Activated CD4-positive, alpha-beta T cell treated with anti-CD3 and anti-CD28 coated beads for 36 hours (primary cell): ENCODE measurements around the gene DSCAML1. TPM values are rescaled to one million over a fixed set of nuclear protein-coding genes. Genes with fewer than 3 reads are reported as not detected.
A peak's percentile ranks its signal among the peaks of the same experiment; 100 is the strongest.

Experiments used
- ATAC-seq: fragments of 200-7000 bp; cut with Tn5 transposase; one replicate; pipeline ENCODE4 v1.10.0; 2021; ENCODE audit warnings: mild to moderate bottlenecking, moderate library complexity
- CTCF ChIA-PET: fragments of 350-600 bp; sonication (Branson Sonifier 250); formaldehyde crosslinking; loops from one replicate; lab custom pipeline; 2021; ENCODE audit warnings: antibody characterized with exemption; lab: Charles Lee
- POLR2A ChIA-PET: fragments of 350-600 bp; sonication (Branson Sonifier 250); formaldehyde crosslinking; loops from one replicate; lab custom pipeline; 2021; ENCODE audit warnings: antibody characterized with exemption, inconsistent platforms; lab: Charles Lee
- DNase-seq: peaks from one replicate; pipeline ENCODE4 v3.0.0-alpha.2; 2020
- H3K27ac Mint-ChIP-seq: one replicate; pipeline ENCODE4 v1.8.0; 2021; ENCODE audit warnings: mixed read lengths
- H3K27me3 Mint-ChIP-seq: one replicate; pipeline ENCODE4 v1.8.0; 2021; ENCODE audit warnings: mixed read lengths
- H3K36me3 Mint-ChIP-seq: one replicate; pipeline ENCODE4 v1.8.0; 2021; ENCODE audit warnings: low read depth, mixed read lengths
- H3K4me1 Mint-ChIP-seq: one replicate; pipeline ENCODE4 v1.8.0; 2021; ENCODE audit warnings: mixed read lengths
- H3K4me3 Mint-ChIP-seq: one replicate; pipeline ENCODE4 v1.8.0; 2021; ENCODE audit warnings: mild to moderate bottlenecking, moderate library complexity, mixed read lengths
- H3K9me3 Mint-ChIP-seq: one replicate; pipeline ENCODE4 v1.8.0; 2021; ENCODE audit warnings: low read depth, mixed read lengths
- intact Hi-C, 2 experiments: fragments of 100-400 bp; cut with DNase I in 1 of 2; cut with micrococcal nuclease in 1 of 2; formaldehyde crosslinking; loops; one replicate each; pipeline versions ENCODE4 v1.14.2 to v1.15.1; 2022 to 2024; cut with DNase I, micrococcal nuclease
- total RNA-seq, 2 experiments: library from RNA; stranded (reverse); gene quantifications; one replicate each; pipeline ENCODE4 v1.2.3, GENCODE V29; 2021

DSCAML1 gene
- total RNA-seq = under 1 TPM; 0.05 to 0.67 TPM

GRCh38 chr11:117796872-117797529 is at the start of gene DSCAML1:
TSS of gene DSCAML1 (minus strand) at chr11:117797216. CDS start at chr11:117797079, 137 bp downstream.
- Mint-ChIP-seq H3K4me3 (peak within 1 kb of the TSS; percentile 26), H3K4me1 (peaks cover 17% of the 10 kb centered on the region), H3K27me3 (peaks cover 44% of the 10 kb centered on the region), H3K9me3 (no peaks in the 10 kb centered on the region), H3K27ac (no peak within 1 kb of the TSS), H3K36me3 (no peaks in the 10 kb centered on the region)
- ATAC-seq (peak; percentile 86), DNase-seq (peak; percentile 66)
- ChIA-PET CTCF (interaction anchor here (1.1 to 2.6 kb wide), 2 partner anchors 11 to 20 kb away, joined by 3 to 11 read pairs; no protein-coding TSS in a partner anchor), POLR2A (no interaction called here)
- intact Hi-C loops = no loop called here

DNA sequence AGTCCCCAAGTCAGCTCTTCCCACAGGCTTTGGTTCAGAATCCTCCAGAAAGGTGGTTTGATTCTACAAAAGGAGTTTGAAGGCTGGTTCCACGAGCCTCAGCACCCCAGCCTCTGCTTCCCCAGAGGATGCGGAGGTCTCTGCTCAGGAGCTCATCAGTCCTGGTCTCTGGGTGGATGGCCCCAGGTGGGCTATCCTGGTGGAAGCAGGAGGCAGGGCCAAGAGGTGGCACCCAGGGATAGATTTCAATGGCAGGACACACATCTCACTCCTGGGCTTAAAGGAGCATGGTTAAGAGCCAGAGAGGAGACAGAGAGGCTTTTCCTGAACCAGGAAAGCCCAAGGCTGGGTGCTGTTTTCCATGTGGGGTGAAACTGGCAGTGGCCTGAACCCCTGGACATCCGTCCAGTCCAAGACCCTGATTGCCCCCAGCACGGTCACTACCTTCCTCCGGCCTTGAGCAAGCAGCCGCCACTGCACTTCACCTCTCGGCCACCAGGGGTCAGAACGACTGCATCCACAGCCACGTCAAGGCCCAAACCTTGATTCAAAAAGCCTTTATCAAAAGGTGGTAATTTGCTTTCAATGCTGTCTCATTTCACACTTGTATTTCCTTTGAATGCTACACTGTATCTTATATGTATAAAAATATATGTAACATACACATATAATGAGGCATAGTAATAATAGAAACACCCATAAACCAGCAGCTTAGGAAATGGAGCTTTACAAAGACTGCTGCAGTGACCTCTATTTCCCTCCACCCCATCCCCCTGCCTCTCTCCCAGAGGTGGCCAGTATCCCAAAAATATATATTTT is 46.9 kb upstream of the DSCAML1 start:
- CTCF ChIA-PET = interaction anchor here (0.5 to 5.8 kb wide), 34 partner anchors 8 to 328 kb away, joined by 3 to 94 read pairs (median 4); no protein-coding TSS in a partner anchor
- no peak overlapping the region for H3K4me3 Mint-ChIP-seq
- peak; percentile 91 for DNase-seq
- H3K36me3 Mint-ChIP-seq = no peaks in the 10 kb centered on the region
- intact Hi-C loops = loop anchor here (1.0 kb wide), 3 partner anchors 37 to 209 kb away; no protein-coding TSS in a partner anchor
- H3K27ac Mint-ChIP-seq = no peak overlapping the region
- POLR2A ChIA-PET = no interaction called here
- H3K27me3 Mint-ChIP-seq = no peaks in the 10 kb centered on the region
- ATAC-seq = peak; percentile 89
- no peaks in the 10 kb centered on the region for H3K4me1 Mint-ChIP-seq
- H3K9me3 Mint-ChIP-seq = no peaks in the 10 kb centered on the region

- H3K9me3 Mint-ChIP-seq = no peaks in the 10 kb centered on the region
- no peak for ATAC-seq
- no peaks in the 10 kb centered on the region for H3K27me3 Mint-ChIP-seq
- no peak overlapping the region for H3K4me3 Mint-ChIP-seq
- intact Hi-C loops = no loop called here
- no peaks in the 10 kb centered on the region for H3K36me3 Mint-ChIP-seq
- ChIA-PET POLR2A (interaction anchor here (0.7 kb wide), 1 partner anchor 18 kb away, joined by 3 read pairs; no protein-coding TSS in a partner anchor), CTCF (interaction anchor here (0.8 to 5.8 kb wide), 13 partner anchors 9 to 329 kb away, joined by 3 to 94 read pairs (median 5); no protein-coding TSS in a partner anchor)
- H3K4me1 Mint-ChIP-seq = no peaks in the 10 kb centered on the region
- DNase-seq = no peak
- no peak overlapping the region for H3K27ac Mint-ChIP-seq
Observed at GRCh38 chr11:117842131-117842941, 45.3 kb upstream of the DSCAML1 start.

DNA sequence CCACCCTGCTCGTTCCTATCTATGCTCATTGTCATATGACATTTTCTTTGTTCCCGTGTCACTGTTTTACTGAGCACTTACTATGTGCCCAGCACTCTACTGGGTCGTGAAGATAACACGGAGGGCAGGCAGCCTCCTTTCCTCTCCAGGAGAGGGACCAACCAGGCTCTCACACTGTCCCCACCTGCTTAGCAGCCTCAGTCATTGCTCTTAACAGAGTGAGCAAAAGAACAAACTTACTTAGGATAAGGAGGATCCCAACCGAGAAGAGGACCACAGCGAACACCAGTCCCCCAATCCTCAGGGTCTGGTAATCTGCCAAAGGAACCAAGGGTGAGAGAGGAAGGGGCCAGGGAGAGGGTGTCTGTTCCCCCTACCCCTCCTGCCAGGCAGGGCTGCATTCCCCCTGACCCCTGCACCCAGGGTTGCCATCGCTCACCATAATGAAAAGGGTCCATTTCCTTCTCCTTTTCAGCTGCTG is 44.6 kb upstream of the DSCAML1 start:
- Mint-ChIP-seq H3K36me3 (no peaks in the 10 kb centered on the region), H3K9me3 (no peaks in the 10 kb centered on the region), H3K27me3 (no peaks in the 10 kb centered on the region), H3K4me1 (no peaks in the 10 kb centered on the region), H3K4me3 (no peak overlapping the region), H3K27ac (no peak overlapping the region)
- DNase-seq = no peak
- ATAC-seq = no peak
- CTCF ChIA-PET = interaction anchor here (4.3 to 5.8 kb wide), 2 partner anchors 34 to 212 kb away, joined by 30 to 94 read pairs; no protein-coding TSS in a partner anchor
- POLR2A ChIA-PET = interaction anchor here (0.7 kb wide), 1 partner anchor 19 kb away, joined by 3 read pairs; no protein-coding TSS in a partner anchor
- intact Hi-C loops = no loop called here

- POLR2A ChIA-PET = no interaction called here
Observed at GRCh38 chr11:117840881-117841550, 44.0 kb upstream of the DSCAML1 start.

DNA sequence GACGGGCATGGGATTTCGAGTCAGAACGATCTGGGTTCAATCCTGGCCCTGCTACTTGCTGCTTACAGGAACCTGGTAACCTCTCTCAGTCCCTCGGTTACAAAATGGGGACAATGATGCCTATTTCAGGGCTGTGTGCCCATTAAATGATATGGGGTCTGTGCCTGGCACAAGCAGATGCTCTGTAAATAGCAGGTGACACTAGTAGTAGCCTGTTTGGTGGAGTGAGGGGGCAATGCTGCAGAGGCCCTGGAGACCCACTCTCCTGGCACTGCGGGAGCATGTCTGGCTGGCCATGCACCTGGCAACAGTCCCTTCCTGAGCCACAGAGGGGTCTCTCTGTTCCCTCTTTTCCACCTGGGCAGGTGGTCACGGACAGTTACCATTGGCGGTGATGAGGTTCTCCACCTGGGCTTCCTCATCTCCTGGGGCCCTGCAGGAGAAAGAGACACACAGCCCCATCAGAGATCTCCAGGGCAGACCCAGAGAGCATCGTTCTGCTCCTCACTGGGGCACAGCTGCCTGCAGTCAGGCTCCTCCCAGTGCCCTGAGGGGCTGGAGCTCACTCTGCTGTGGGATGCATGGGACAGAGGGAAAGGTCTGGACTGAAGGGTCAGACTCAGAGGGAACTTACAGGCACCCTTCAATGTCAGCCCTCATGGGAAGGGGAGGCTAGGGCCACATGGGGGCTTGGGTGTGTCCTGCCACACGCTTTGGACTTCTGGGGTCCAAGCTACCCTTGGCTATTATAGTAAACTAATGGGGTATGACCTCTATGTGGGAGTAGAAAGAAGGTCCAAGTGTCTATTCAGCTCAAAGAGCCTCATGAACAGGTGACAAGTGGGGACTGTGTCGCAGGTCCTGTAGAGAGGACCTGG is 43.2 kb upstream of the DSCAML1 start:
- Mint-ChIP-seq H3K4me1 (no peaks in the 10 kb centered on the region), H3K9me3 (no peaks in the 10 kb centered on the region), H3K36me3 (no peaks in the 10 kb centered on the region), H3K27ac (no peak overlapping the region), H3K4me3 (no peak overlapping the region), H3K27me3 (no peaks in the 10 kb centered on the region)
- CTCF ChIA-PET = interaction anchor here (0.9 kb wide), 1 partner anchor 213 kb away, joined by 6 read pairs; no protein-coding TSS in a partner anchor
- DNase-seq = no peak
- POLR2A ChIA-PET = no interaction called here
- intact Hi-C loops = no loop called here
- ATAC-seq = no peak

More at GRCh38 chr11:117840881-117841550, 44.0 kb upstream of the DSCAML1 start:
- Mint-ChIP-seq H3K4me3 (no peak overlapping the region), H3K9me3 (no peaks in the 10 kb centered on the region), H3K4me1 (no peaks in the 10 kb centered on the region), H3K36me3 (no peaks in the 10 kb centered on the region), H3K27me3 (no peaks in the 10 kb centered on the region), H3K27ac (no peak overlapping the region)
- no peak for ATAC-seq
- no peak for DNase-seq
- intact Hi-C loops = no loop called here
- CTCF ChIA-PET = interaction anchor here (0.9 kb wide), 1 partner anchor 212 kb away, joined by 6 read pairs; no protein-coding TSS in a partner anchor

DNA sequence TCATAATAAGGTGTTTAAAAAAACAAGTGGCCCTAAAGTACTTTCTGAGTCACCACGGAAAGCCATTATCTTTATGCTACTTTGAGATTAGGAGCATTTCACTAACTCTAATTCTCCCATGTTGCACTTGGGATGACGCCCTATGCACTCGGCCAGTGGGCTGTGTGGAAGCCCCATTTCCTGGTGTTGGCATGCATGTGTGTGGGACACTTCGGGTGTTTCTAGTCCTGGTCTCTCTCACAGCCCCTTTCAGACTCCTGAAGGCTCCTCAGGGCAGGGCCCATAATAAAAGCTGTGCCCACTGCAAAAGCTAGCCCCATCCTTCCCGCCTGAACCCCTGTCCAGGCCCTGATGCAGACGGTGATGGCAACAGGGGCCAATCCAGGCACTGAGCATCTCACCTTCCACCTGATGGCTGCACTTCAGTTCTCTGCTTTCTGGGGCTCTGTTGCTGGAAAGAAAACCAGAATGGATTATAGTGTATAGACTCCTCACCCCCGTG is 42.4 kb upstream of the DSCAML1 start:
- POLR2A ChIA-PET = no interaction called here

DNA sequence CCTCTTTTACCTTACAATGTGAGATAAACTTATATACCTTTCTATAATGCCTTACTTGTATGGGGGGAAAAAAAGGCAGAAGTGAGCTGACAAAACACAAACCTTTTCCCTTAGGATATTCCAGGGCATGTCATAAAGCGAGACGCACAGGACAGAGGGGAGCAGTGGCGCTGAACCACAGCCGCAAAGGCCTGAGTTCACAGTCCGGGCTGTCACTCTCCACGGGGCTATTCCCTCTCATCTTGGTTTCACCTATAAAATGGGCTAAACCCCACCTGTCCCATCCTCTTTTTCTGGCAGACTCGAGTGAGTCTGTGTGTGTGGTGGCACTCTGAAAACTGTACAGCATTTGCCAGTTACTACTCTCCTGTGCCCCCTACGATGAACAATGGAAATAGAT is 41.9 kb upstream of the DSCAML1 start:
- POLR2A ChIA-PET = no interaction called here
- Mint-ChIP-seq H3K36me3 (no peaks in the 10 kb centered on the region), H3K4me1 (no peaks in the 10 kb centered on the region), H3K4me3 (no peak overlapping the region), H3K9me3 (no peaks in the 10 kb centered on the region), H3K27ac (no peak overlapping the region), H3K27me3 (no peaks in the 10 kb centered on the region)
- ATAC-seq (no peak), DNase-seq (no peak)
- intact Hi-C loops = no loop called here
- CTCF ChIA-PET = interaction anchor here (0.5 to 0.8 kb wide), 3 partner anchors 62 to 769 kb away, joined by 3 to 4 read pairs (median 4); no protein-coding TSS in a partner anchor

More for the DNA sequence above, 42.4 kb upstream of the DSCAML1 start:
- ATAC-seq (no peak), DNase-seq (no peak)
- intact Hi-C loops = no loop called here
- H3K36me3 Mint-ChIP-seq = no peaks in the 10 kb centered on the region
- no peaks in the 10 kb centered on the region for H3K9me3 Mint-ChIP-seq
- CTCF ChIA-PET = interaction anchor here (0.5 kb wide), 1 partner anchor 61 kb away, joined by 4 read pairs; no protein-coding TSS in a partner anchor
- no peaks in the 10 kb centered on the region for H3K27me3 Mint-ChIP-seq
- H3K4me3 Mint-ChIP-seq = no peak overlapping the region
- no peak overlapping the region for H3K27ac Mint-ChIP-seq
- no peaks in the 10 kb centered on the region for H3K4me1 Mint-ChIP-seq

DNA sequence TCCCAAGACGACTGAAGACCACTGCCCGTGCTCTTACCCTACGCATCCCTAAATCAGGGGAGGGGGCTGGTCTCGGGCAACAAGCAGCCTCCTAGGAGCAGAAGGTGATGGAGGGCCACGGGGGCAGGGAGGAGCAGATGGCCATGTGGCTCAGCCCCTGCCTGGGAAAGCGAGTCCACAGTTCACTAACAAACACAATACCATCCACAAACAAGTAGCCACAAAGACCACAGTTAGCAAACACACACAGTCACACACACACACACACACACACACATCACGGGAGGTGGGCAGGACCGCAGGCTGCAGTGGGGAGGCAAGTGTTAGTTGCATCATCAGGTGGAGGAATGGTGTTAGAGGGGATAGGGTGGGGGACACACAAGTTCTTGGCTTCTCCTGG is 40.8 kb upstream of the DSCAML1 start:
- CTCF ChIA-PET = interaction anchor here (0.8 kb wide), 1 partner anchor 67 kb away, joined by 3 read pairs; no protein-coding TSS in a partner anchor
- no peaks in the 10 kb centered on the region for H3K4me1 Mint-ChIP-seq
- ATAC-seq = no peak
- no peaks in the 10 kb centered on the region for H3K36me3 Mint-ChIP-seq
- POLR2A ChIA-PET = no interaction called here
- no peak overlapping the region for H3K27ac Mint-ChIP-seq
- no peak for DNase-seq
- no peaks in the 10 kb centered on the region for H3K9me3 Mint-ChIP-seq
- H3K27me3 Mint-ChIP-seq = no peaks in the 10 kb centered on the region
- H3K4me3 Mint-ChIP-seq = no peak overlapping the region
- intact Hi-C loops = no loop called here
